Medulla oblongata (tissue), 1 donor: ENCODE measurements around the gene MCCD1.

Source experiments
- DNase-seq: peaks from one replicate; pipeline ENCODE4 v3.0.0-alpha.2; 2015; ENCODE audit errors: extremely low spot score

Gene MCCD1

DNA sequence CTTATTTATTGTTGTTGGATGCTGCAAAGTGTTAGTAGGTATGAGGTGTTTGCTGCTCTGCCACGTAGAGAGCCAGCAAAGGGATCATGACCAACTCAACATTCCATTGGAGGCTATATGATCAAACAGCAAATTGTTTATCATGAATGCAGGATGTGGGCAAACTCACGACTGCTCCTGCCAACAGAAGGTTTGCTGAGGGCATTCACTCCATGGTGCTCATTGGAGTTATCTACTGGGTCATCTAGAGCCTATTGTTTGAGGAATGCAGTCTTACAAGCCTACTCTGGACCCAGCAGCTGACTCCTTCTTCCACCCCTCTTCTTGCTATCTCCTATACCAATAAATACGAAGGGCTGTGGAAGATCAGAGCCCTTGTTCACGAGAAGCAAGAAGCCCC, 18.8 kb upstream of the MCCD1 start:
- DNase-seq: no peak

DNA sequence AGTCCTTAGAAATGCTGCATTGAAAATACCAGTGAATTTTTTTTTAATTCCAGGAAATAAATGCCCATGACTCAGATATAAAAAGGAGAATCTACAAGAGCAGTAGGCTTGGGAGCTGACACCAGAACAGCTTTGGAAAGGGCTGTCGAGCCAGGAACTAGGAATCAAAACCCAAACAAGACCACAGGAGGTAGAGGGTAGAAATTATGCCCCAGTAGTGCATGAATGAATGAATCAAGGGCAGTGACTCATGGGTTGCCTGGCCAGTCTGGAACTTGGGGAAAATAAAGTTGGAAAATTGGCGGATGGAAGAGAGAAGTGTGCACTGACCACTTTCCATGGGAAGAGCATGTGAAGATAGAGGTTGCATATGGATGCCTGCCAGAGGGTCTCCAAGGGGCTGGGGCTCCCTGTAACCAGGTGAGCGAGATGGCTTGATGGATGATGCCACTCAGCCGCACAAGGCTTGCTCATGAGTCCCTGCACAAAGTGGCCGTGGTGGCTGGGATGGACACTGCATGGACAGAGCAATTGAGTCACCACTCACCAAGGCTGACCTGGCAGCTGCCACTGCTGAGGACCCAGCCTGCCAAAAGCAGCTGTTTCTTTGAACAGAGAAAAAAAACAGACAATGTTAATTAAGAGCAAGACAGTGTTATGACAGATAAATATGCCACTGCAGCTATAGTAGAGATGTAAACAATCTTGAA, 15.2 kb upstream of the MCCD1 start:
- DNase-seq: no peak

DNA sequence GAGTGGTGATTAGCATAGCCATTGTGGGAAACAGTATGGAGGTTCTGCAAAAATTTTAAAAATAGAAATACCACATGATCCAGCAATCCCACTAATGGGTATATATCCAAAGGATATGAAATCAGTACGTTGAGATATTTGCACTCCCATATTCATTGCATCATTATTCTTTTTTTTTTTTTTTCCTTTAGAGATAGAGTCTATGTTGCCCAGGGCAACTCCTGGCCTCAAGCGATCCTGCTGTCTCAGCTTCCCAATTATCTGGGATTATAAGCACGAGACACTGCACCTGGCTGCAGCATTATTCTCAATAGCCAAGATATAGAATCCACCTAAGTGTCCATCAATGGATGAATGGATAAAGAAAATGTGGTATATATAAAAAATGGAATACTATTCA, 6.9 kb upstream of the MCCD1 start:
- no peak for DNase-seq

DNA sequence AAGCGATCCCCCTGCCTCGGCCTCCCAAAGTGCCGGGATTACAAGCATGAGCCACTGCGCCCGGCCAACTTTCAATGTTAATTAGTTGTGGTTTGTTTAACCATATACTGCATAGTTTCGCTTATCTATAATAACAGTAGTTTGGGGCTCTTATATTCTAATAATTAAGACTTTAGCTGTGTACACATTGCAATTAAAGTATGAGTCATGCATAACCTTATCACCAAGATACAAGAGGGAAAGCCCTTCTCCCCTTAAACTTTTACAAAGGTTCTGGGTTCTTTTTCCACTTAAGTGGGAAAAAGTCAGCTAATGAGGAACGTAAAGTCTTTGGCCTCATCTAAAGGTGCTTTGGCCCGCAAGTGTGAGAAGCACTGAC, 3.2 kb upstream of the MCCD1 start:
- DNase-seq: no peak

DNA sequence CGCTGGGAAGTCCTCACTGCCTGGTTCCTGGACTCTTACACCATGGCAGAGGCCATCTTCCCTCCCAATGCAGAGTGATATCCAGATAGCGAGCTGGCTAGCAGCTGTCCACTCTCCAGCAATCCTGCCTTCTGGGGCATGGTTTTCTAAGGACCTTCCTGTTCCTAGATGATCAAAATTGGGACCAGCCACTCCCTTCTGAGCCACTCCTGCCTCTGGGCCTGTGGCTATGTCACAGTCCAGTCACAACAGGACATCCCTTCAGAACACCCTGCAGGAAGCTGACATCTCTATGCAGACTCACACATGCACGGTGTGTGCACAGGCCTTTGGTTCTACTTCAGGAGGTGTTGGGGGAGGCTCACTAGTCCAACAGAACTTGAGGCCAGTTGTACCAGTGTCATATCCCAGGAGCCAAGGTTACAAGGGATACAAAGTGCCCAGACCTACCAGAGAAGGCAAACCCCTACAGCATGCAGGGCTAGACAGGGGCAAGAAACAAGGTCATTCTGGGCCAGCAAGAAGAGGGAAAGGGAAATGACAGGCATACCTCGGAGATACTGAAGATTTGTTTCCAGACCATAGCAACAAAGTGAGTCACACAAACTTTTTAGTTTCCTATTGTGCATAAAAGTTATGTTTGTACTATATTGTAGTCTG, 2.7 kb upstream of the MCCD1 start:
- no peak for DNase-seq

DNA sequence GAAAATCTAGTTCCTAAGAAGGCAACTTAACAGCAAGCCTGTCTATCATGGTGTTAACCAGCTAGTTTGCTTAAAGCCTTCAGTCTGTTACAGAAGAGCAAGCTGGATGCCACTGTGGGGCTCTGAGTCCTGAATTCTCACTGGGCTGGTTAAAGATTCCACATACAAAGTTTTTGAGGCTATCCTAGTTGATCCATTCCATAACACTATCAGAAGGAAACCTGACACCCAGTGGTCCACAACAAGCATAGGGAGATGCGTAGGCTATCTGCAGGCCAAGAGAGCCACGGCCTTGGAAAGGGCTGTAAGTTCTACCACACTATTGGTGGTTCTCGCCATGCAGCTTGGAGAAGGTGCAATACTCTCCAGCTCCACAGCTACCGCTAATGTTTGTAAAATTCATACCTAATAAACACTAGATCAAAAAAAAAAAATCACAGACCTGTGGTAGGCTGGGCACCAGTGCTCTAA, 420 bp upstream of the MCCD1 start:
- DNase-seq: no peak

DNA sequence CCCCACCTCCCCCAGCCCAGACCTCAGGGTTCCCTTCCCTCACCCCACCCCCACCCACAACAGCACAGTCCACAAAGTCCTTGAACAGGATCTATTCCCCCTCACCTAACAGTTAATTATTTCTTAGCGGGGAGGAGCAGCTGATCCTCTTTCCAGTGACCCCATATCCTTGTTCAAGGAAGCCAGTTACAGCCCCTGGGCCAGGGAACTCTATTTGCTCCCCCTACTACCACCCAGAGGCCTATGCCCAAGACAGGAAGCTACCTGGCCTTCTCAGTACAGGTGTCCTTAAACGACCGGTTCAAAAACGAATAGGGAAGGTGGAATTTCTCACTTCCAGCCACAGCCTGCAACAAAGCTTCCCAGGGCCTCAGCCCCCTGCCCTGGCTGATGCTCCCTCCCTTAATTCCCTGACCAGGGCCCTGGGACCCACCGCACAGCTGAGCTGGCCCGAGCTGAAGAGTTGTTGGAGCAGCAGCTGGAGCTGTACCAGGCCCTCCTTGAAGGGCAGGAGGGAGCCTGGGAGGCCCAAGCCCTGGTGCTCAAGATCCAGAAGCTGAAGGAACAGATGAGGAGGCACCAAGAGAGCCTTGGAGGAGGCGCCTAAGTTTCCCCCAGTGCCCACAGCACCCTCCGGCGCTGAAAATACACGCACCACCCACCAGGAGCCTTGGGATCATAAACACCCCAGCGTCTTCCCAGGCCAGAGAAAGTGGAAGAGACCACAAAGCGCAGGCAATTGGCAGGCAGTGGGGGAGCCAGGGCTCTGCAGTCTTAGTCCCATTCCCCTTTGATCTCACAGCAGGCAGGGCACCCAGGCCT, 778 bp downstream of the MCCD1 start:
- DNase-seq: no peak

DNA sequence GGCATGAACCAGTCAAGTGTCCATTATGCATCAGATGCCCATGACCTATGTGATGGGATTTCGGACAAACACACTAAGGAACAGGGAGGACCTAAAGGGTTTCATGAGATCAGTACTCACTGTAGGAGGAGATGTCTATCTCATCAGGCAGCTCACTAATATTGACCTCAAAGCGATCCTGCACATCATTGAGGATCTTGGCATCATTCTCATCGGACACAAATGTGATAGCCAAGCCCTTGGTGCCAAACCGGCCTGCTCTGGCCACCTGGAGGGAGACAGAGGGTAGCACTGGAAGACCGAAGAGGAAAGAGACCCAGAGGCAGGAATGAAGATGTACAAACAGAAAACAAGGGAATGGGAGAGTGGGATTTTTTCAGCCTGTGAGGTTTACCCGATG, 1.9 kb downstream of the MCCD1 start:
- no peak for DNase-seq

DNA sequence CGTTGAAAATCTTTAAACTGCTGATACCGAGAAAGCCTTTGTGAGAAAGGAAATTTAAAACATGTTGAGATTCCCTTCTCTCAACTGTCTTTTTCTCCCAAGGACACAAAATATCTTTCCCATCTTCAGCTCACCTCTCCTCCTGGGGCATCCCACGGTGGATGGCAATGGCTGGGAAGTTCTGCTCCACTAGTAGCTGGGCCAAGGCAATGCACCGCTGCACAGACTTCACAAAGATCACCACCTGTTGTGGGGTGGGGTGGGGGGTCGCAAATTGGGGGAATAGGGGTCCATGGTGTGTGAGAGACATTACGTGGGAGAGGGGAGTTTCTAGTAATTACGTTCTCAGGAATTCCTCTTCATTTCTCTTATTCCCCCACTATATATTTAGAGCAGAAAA, 2.4 kb downstream of the MCCD1 start:
- DNase-seq: no peak

DNA sequence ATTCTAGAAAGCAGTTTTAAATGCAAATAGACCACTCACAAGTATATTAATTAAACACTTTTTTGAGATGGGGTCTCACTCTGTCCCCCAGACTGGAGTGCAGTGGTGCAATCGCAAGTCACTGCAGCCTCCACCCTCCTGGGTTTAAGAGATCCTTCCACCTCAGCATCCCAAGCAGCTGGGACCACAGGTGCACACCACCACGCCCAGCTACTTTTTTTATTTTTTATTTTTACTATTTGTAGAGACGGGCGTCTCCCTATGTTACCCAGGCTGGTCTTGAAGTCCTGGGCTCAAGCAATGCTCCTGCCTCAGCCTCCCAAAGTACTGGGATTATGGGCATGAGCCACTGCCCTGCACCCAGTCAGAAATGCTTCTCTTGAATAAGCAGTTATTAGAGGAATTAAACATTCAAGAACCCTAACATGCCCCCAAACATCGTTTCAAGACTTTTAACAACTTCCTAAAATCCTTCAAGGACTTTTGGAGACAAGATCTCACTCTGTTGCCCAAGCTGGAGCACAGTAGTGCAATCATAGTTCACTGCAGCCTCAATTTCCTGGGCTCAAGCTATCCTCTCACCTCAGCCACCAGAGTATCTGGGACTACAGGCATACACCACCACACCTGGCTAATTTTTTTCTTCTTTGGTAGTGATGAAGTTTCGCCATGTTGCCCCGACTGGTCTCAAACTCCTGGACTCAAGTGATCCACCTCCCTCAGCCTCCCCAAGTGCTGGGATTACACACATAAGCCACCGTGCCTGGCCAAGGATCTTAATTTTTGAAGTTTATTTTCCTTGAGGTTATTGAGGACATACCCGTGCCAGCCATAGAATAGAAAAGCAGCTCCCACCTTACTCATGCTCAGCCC, 3.2 kb downstream of the MCCD1 start:
- no peak for DNase-seq

DNA sequence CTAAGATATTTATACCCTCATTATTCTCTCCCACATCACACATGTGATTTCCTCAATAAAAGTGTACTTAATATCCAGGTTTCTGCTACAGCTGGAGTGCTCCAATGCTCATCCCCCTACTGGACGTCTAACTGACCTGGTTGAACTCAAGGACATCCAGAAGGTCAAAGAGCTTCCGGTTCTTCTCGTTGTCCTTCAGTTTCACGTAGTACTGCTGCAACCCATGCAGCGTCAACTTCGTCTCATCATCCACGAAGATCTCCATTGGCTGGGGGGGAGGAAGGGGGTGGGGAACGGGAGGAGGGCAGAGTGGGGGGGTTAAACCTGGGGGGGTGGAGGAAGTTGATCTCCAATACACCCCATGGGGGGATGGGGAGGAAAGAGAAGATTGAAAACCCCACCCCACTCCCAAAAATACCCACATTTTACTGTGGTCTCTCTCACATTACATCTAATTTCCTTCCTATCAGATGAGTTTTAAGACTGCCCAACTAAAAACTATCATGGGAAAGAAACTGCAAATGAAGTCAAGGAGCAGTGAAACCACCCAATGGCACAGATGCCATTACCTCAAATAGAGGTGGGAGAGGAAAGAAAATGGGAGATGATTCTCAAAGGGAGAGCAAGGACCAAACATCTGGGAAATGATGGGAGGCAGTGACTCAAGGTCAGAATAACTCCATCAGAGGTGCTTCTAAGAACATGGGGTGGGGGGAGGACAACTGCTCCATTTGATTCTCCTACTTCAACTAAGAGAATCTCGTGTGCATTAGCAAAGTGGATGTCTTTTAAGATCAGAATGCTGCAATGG, 4.1 kb downstream of the MCCD1 start:
- no peak for DNase-seq

DNA sequence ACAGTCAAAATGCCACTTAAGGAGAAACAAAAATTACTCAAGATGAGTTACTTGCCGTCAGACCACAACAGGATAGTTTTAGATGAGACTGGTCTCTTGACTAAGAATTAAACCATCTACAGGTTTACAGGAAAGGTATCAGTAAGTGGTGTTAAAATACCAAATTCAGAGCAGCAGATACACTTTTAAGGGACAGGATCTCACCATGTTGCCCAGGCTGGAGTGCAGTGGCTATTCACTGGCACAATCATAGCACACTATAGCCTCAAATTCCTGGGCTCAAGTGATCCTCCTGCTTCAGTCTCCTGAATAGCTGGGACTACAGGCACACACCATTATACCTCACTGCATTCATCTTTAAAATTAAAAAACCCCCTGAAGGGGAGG, 4.7 kb downstream of the MCCD1 start:
- DNase-seq: no peak

DNA sequence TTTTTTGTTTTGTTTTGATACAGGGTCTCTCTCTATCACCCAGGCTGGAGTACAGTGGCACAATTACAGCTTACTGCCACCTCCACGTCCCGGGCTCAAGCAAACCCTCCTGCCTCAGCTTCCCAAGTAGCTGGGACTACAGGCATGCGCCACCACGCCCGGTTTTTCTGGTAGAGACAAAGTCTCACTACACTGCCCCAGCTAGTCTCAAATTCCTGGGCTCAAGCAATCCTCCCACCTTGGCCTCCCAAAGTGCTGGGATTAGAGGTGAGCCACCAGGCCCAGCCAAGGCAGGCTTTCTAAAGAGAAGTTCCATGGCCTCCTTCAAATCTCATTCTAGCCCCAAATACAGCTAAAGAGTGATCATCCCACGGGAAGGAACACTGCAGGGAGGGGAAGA, 5.2 kb downstream of the MCCD1 start:
- DNase-seq: no peak

DNA sequence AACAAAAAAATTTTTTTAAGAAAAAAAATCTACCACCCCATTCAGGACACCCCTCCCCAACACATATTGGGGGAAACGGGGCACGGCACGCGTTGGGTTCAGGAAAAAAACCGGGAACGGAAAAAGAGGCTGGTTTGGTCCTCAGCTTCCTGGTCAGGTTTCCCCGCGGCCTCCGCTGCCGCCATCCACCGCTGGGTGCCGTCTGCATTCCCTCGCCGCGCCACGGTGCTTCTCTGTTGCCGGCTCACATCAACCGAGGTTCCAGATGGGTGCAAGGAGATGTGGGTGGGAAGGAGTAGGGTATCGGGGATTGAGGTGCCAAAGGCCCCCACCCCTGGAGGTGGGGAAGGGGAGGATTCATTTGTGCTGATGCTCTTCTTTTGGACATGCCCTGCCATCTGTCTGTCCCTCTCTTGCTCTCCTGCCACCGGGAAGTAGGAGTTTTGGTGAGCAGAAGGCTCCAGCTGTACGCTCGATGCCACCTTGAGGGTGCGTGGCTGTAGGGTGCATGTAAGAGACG, 5.8 kb downstream of the MCCD1 start:
- no peak for DNase-seq

DNA sequence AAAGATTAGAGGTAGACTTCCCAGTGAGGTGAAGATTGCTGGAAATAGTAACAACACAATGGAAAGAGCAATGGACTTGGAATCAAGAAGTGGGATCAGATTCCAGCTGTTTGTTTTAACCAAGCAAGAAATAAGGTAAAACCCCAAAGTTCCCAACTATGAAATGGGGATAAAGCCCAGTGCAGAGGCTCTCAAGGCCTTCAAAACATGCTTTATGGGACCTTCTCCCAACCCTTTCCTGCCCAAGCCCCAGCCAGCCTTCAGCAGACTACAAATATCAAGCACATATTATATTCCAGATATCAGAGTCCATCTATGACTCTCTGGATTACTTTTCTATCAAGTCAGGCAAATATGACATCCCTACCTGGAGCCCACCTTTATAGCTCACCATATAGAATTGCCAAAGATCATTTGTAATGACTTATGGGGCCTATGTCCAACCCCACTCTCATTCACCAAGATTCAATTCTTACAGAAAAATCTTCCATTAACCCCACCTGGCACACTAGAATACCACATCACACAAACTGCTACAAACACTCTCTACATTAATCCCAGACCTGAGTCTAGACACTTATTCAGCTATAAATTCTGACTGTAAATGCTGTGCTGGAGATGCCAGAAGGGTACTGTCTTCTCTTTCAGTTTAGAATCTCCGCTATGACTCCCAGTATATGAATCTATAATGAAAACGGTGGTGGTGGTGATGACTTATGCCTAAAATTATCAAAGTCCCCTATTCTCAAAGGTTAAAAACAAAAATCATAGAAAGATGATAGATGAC, 7.0 kb downstream of the MCCD1 start:
- DNase-seq: no peak

DNA sequence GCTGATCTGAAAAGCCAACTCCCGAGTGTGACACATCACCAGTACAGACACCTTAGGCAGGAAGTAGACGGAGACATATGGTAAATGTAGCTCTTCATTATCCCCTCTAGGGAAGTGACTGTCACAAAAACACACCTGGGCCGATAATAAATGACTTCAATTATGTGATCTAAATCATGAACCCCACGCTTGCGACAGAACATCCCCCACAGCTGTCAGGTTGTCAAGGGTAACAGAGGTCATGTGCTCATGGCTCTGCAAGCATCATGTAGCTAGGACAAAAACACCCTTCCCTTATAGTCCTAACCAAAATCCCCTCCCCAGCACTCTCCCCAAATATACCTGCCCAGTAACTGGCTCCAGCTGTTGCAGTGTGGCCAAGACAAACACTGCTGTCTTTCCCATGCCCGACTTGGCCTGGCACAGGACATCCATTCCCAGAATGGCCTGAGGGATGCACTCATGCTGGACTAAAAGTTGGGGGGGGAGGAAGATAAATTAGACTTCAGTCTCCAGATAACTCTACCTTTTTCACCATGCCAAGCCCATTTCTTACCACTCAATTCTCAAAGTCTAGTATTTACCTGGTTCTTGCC, 10.1 kb downstream of the MCCD1 start:
- DNase-seq: no peak

DNA sequence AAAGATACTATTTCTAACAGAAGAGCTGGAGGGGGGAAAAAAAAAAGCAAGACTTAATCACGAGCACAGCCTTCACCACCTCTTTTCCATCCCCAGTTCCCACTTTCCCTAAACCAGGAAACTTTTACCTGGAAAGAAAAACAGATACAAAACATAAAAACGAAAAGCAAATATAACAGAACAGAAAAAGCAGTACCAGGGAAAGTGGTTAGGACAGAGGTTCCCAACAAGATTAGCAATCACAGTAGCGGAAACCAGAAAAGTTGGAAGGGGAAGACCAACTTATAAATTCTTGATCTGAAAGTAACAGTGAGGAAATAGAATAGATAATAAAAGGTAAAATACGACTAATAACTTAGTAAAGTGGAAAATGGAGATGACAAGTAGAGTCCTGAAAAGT, 11.9 kb downstream of the MCCD1 start:
- no peak for DNase-seq

DNA sequence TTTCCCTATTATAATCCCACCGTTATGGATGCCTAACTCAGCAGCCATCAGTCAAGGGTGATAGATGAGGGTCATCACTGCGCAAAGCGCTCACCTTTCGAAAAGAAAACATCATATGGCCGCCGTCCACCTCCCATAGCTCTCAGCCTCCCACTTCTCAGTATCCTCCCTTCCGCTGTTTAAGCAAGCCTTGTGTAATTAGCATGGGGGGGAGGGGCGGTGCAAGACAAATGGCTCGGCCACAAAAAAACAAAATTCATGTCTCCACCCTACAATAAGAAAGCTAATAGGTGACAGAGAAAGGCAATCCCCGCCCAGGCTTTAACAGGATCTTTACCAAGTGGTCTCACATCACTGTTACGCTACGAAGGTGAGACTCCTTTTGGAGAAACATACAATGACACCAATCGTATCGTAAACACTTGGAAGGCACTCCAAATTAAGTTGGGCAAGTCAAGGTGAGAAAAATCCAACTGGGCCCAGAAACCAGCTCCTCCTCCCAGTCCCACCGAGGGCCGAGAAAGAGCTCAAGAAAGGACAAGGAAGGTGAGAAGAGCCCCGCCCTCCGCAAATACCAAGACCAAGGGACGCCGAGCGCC, 12.4 kb downstream of the MCCD1 start:
- peak; percentile 42 for DNase-seq
